Measurements from ENCODE around the gene CAMK2N2. TPM values are rescaled to one million over a fixed set of nuclear protein-coding genes. Genes with fewer than 3 reads are reported as not detected.

Gene CAMK2N2
- total RNA-seq, 2 donors from 2014 or later, result 0.19 TPM; not detected in 1

DNA sequence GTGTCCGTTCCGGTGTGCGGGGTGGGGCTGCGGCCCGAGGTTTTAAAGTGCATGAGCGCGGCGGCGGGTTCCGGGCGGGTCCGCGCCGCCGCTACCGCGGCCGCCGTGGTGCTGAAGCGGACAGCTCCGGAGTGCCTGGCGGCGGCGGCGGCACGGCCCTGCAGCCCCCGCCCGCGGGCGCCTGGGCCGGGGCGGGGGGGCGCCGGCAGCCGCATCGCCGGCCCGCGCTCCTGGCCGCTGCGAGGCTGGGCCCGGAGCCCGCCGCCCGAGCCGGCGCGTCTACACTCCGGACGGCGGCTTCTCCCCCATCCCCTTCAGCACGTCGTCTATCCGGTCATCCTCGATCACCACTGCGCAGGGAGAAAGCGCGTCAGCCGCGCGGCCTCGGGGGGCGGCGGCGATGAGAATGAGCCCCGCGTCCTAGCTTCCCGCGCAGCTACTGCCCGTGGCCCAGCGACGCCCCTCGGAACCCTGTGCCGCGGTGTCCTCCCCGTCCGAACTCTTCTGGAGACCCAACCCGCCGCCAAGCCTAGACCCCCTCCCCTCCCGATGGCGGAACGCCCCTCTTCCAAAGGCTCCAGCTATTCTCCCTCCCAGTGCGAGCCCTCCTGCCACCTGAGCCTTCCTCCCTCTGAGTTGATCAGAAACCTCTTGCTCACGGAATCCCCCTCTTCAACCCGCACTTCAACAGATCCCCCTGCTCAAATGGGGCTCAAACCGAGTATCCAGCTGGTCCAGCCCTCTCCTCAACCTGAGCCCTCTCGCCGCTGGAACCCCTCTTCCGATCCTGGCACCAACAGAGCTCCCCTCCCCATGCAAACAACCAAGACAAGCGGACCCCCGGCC is 1.3 kb downstream of the CAMK2N2 start:
- intact Hi-C loops (cut with DNase I), result no loop called here
- peaks cover 42% of the 10 kb centered on the region for H3K27me3 ChIP-seq
- no peak overlapping the region for H3K27ac ChIP-seq
- no peak overlapping the region for H3K4me3 ChIP-seq
- TF ChIP-seq, protein P1, sequence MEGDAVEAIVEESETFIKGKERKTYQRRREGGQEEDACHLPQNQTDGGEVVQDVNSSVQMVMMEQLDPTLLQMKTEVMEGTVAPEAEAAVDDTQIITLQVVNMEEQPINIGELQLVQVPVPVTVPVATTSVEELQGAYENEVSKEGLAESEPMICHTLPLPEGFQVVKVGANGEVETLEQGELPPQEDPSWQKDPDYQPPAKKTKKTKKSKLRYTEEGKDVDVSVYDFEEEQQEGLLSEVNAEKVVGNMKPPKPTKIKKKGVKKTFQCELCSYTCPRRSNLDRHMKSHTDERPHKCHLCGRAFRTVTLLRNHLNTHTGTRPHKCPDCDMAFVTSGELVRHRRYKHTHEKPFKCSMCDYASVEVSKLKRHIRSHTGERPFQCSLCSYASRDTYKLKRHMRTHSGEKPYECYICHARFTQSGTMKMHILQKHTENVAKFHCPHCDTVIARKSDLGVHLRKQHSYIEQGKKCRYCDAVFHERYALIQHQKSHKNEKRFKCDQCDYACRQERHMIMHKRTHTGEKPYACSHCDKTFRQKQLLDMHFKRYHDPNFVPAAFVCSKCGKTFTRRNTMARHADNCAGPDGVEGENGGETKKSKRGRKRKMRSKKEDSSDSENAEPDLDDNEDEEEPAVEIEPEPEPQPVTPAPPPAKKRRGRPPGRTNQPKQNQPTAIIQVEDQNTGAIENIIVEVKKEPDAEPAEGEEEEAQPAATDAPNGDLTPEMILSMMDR (IDR thresholded peaks at IDR 0.05), result no peak
- H3K36me3 ChIP-seq, result no peaks in the 10 kb centered on the region
- no peaks in the 10 kb centered on the region for H3K9me3 ChIP-seq
- peaks cover 3% of the 10 kb centered on the region for H3K4me1 ChIP-seq
- no peak overlapping the region for H3K9ac ChIP-seq (ENCODE audit: low read depth in 2 of 2, low read length in 2 of 2)
- DNase-seq, result no peak

DNA sequence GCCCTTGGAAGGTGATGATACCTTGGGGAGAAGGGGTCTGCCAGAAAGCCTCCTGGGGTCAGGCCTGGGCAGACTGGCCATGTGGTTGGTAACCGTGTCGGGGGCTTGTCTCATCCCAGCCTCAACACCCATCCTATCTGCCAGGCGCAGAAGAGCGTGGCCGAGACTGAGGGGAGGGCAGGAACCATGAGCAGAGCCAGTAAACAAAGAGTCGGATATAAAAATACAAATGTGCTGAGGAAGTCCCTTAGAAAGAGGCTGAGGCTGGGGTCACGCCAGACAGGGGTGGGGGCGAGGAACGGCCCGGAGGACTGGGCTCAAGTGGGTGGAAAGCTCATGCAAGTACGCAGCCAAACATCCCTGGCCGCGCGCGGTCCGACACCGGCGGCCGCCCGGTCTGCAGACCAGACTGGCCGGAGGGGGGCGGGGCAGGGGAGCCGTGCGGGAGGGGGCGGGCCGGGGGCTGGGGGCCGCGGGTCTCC is 1.9 kb downstream of the CAMK2N2 start:
- Histone ChIP-seq H3K27me3 (peaks cover 42% of the 10 kb centered on the region), H3K36me3 (no peaks in the 10 kb centered on the region), H3K4me1 (peaks cover 3% of the 10 kb centered on the region), H3K9me3 (no peaks in the 10 kb centered on the region), H3K4me3 (no peak overlapping the region), H3K27ac (no peak overlapping the region), H3K9ac (ENCODE audit: low read depth in 2 of 2, low read length in 2 of 2) (no peak overlapping the region)
- intact Hi-C loops (cut with DNase I), result no loop called here
- no peak for DNase-seq
- TF ChIP-seq, protein P1 (IDR thresholded peaks at IDR 0.05), result no peak

DNA sequence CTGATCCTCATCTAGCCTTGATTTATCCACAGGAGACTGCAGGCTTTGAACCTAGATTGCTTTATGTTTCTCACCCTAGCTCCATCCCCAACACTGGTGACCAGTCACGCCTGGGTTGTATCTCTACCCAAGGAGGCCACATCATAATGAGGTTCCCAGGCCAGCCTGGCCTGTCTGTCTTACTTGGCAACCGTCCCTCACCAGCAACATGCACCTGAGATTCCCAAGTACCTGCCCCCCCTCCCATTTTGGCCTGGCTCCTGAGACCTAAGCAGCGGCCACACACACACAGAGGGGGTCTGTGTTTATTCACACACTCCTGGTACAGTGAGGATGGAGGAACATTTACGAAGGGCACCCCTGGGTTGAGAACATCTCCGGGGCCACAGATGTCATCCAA is 2.4 kb downstream of the CAMK2N2 start:
- H3K27ac ChIP-seq, result no peak overlapping the region
- no peak overlapping the region for H3K4me3 ChIP-seq
- TF ChIP-seq, protein P1 (IDR thresholded peaks at IDR 0.05), result no peak
- intact Hi-C loops (cut with DNase I), result no loop called here
- no peaks in the 10 kb centered on the region for H3K9me3 ChIP-seq
- H3K36me3 ChIP-seq, result no peaks in the 10 kb centered on the region
- no peak overlapping the region for H3K9ac ChIP-seq (ENCODE audit: low read depth in 2 of 2, low read length in 2 of 2)
- peaks cover 42% of the 10 kb centered on the region for H3K27me3 ChIP-seq
- peaks cover 3% of the 10 kb centered on the region for H3K4me1 ChIP-seq
- no peak for DNase-seq

DNA sequence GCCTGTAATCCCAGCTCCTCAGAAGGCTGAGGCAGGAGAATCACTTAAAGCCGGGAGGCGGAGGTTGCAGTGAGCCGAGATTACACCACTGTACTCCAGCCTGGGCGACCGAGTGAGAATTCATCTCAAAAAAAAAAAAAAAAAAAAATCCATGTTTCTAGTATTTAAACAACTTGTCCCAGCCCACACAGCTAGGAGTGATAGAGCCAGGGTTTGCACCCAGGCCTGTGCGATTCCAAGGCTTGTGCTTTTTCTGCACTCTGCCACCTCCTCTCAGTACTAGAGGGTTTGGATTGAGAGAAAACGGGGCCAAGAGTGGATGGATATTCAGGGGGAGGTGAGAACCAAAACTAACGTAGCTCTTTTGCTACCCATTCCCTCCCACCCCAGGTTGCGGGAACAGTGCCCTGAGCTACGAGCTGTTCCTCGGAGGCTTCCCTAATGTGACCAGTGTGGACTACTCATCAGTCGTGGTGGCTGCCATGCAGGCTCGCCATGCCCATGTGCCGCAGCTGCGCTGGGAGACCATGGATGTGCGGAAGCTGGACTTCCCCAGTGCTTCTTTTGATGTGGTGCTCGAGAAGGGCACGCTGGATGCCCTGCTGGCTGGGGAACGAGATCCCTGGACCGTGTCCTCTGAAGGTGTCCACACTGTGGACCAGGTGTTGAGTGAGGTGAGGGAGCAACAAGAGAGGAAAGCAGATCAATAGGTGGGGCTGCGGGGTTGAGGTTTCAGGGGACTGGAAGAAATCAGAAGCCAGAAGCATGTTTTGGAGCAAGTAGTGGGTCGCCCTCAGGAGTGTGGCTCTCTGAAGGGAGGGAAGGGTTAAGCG is 4.1 kb downstream of the CAMK2N2 start:
- TF ChIP-seq, protein P1 (IDR thresholded peaks at IDR 0.05), result no peak
- Histone ChIP-seq H3K9me3 (no peaks in the 10 kb centered on the region), H3K27ac (no peak overlapping the region), H3K4me1 (peaks cover 3% of the 10 kb centered on the region), H3K4me3 (no peak overlapping the region), H3K27me3 (peaks cover 31% of the 10 kb centered on the region), H3K36me3 (no peaks in the 10 kb centered on the region), H3K9ac (ENCODE audit: low read depth in 2 of 2, low read length in 2 of 2) (no peak overlapping the region)
- intact Hi-C loops (cut with DNase I), result no loop called here
- no peak for DNase-seq

DNA sequence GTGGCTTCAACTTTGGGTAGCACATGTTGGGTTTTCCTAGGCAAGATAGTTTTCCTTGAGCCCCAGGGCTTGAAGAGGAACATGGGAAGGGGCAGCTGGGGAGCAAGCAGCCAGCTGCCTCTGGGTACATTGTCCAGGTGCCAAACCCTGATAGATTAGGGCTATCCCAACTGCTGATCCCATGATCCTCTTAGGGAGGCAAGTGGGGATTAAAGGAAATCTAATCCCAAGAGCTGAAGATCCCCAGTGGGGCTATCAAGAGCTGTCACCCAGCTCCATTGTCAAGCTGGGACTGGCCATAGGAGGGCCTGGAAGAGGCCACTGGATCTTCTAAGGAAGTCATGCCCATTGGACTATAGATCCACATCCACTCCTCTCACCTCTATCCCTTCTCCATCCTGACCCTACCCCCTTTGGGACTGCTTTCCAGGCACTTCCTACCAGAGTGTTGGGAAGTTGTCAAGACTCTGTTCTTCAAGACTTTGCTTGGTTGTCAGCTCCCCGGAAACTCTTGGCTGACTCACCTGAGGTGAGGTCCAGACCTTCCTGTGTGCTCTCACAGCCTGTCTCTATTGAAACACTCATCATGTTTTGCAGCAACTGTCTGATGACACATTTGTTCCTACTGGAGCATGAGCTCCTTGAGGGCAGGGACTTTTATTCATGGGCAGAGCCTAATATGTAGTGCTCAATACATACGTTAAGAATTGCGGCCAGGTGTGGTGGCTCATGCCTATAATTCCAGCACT is 5.9 kb downstream of the CAMK2N2 start:
- Histone ChIP-seq H3K4me1 (no peaks in the 10 kb centered on the region), H3K36me3 (no peaks in the 10 kb centered on the region), H3K9ac (ENCODE audit: low read depth in 2 of 2, low read length in 2 of 2) (no peak overlapping the region), H3K27ac (no peak overlapping the region), H3K27me3 (peaks cover 15% of the 10 kb centered on the region), H3K9me3 (no peaks in the 10 kb centered on the region), H3K4me3 (no peak overlapping the region)
- no peak for DNase-seq
- intact Hi-C loops (cut with DNase I), result no loop called here
- TF ChIP-seq, protein P1 (IDR thresholded peaks at IDR 0.05), result no peak

Data from colonic mucosa (tissue), 4 donors.